ENCODE measurements around the gene TUBG2. TPM values are rescaled to one million over a fixed set of nuclear protein-coding genes. Genes with fewer than 3 reads are reported as not detected.
A peak's percentile ranks its signal among the peaks of the same experiment; 100 is the strongest.
"Not testable (repeated sequence)": the region's sequence is repeated elsewhere in the genome, so short reads cannot be mapped to it uniquely, and the experiment has no call there.

Gene TUBG2
- total RNA-seq: 16.8 TPM
- long read RNA-seq, transcript TUBG2-201 (11 exons, 1,761 nt): major isoform, 13 of 29 reads
- long read RNA-seq, partial matches to known transcripts: 10 of 29 reads
- long read RNA-seq, other reads (novel, unspliced or antisense): 6 of 29 reads

- Histone ChIP-seq H3K36me3 (peaks cover 11% of the 10 kb centered on the region), H3K4me1 (peaks cover 7% of the 10 kb centered on the region), H3K4me3 (peak within 1 kb of the TSS; percentile 68), H3K27me3 (ENCODE audit: low read depth) (no peaks in the 10 kb centered on the region), H3K27ac (peak within 1 kb of the TSS; percentile 73), H3K9me3 (no peaks in the 10 kb centered on the region)
- DNase-seq: peak; percentile 88
- intact Hi-C loops (cut with DNase I): no loop called here
- peak; percentile 96 to 97 for ATAC-seq
- no peak for TF ChIP-seq CTCF (IDR thresholded peaks at IDR 0.05)
These were observed at the start of gene TUBG2 for GRCh38 chr17:42659079-42659931. TSS of gene TUBG2 (plus strand) at chr17:42659284. CDS start at chr17:42659504, 220 bp downstream.

GRCh38 chr17:42609814-42610801 lies 49.0 kb upstream of the TUBG2 start:
- H3K9me3 ChIP-seq; H3K27me3 ChIP-seq (ENCODE audit: low read depth); intact Hi-C loops (cut with DNase I): not testable (repeated sequence)
- Histone ChIP-seq H3K36me3 (peaks cover 35% of the 10 kb centered on the region), H3K27ac (peak overlapping the region; percentile 96), H3K4me3 (peak overlapping the region; percentile 99), H3K4me1 (peaks cover 43% of the 10 kb centered on the region)
- DNase-seq (peak; percentile 66), ATAC-seq (peak; percentile 35 to 55)

- Histone ChIP-seq H3K4me1 (peaks cover 24% of the 10 kb centered on the region), H3K4me3 (no peak overlapping the region), H3K9me3 (no peaks in the 10 kb centered on the region), H3K36me3 (peaks cover 45% of the 10 kb centered on the region), H3K27me3 (ENCODE audit: low read depth) (no peaks in the 10 kb centered on the region), H3K27ac (no peak overlapping the region)
- DNase-seq (no peak), ATAC-seq (no peak)
- TF ChIP-seq CTCF (IDR thresholded peaks at IDR 0.05): no peak
- intact Hi-C loops (cut with DNase I): no loop called here
These were observed 47.1 kb upstream of the TUBG2 start for GRCh38 chr17:42612013-42612412.

GRCh38 chr17:42613699-42614295 lies 45.3 kb upstream of the TUBG2 start:
- no peak for DNase-seq
- intact Hi-C loops (cut with DNase I): no loop called here
- Histone ChIP-seq H3K36me3 (peaks cover 45% of the 10 kb centered on the region), H3K27me3 (ENCODE audit: low read depth) (no peaks in the 10 kb centered on the region), H3K4me3 (no peak overlapping the region), H3K27ac (no peak overlapping the region), H3K4me1 (peaks cover 19% of the 10 kb centered on the region), H3K9me3 (no peaks in the 10 kb centered on the region)
- no peak for ATAC-seq
- no peak for TF ChIP-seq CTCF (IDR thresholded peaks at IDR 0.05)

- ATAC-seq (no peak), DNase-seq (no peak)
- intact Hi-C loops (cut with DNase I): no loop called here
- no peak overlapping the region for H3K27ac ChIP-seq
- peaks cover 32% of the 10 kb centered on the region for H3K36me3 ChIP-seq
- H3K27me3 ChIP-seq (ENCODE audit: low read depth): no peaks in the 10 kb centered on the region
- peaks cover 12% of the 10 kb centered on the region for H3K4me1 ChIP-seq
- H3K9me3 ChIP-seq: no peaks in the 10 kb centered on the region
- H3K4me3 ChIP-seq: no peak overlapping the region
- no peak for TF ChIP-seq CTCF (IDR thresholded peaks at IDR 0.05)
These were observed 41.1 kb upstream of the TUBG2 start for GRCh38 chr17:42617956-42618431.
